GM19328 (cell line): ENCODE measurements around the gene STAP2.
"Not testable (repeated sequence)": the region's sequence is repeated elsewhere in the genome, so short reads cannot be mapped to it uniquely, and the experiment has no call there.

ENCODE experiments used
- ATAC-seq: cut with Tn5 transposase; IDR thresholded peaks from one replicate; pipeline ENCODE4 v1.9.1; 2021; ENCODE audit warnings: mild to moderate bottlenecking, moderate library complexity; ENCODE audit not compliant: unreplicated experiment

Gene STAP2

DNA sequence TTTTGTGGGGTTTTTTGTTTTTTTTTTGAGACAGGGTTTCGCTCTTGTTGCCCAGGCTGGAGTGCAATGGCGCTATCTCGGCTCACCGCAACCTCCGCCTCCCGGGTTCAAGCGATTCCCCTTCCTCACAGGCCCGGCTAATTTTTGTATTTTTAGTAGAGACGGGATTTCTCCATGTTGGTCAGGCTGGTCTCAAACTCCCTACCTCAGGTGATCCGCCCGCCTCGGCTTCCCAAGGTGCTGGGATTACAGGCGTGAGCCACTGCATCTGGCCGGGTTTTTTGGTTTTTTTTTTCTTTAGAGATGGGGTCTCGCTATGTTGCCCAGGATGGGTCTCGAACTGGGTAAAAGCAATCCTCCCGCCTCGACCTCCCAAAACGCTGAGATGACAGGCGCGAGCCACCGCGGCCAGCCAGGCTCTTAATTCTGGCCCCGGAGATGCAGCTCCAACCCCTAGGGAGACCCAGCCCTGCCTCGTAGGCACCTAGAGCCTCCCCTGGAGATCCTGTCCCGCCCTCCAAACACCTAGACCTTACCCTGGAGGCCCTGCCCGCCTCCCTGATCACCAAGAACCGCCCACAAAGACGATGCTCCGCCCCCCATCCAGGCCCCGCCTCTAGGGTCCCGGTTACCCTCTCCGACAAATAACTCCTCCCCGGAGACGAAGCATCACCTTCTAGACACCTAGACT, 9.5 kb downstream of the STAP2 start:
- ATAC-seq, result not testable (repeated sequence)

DNA sequence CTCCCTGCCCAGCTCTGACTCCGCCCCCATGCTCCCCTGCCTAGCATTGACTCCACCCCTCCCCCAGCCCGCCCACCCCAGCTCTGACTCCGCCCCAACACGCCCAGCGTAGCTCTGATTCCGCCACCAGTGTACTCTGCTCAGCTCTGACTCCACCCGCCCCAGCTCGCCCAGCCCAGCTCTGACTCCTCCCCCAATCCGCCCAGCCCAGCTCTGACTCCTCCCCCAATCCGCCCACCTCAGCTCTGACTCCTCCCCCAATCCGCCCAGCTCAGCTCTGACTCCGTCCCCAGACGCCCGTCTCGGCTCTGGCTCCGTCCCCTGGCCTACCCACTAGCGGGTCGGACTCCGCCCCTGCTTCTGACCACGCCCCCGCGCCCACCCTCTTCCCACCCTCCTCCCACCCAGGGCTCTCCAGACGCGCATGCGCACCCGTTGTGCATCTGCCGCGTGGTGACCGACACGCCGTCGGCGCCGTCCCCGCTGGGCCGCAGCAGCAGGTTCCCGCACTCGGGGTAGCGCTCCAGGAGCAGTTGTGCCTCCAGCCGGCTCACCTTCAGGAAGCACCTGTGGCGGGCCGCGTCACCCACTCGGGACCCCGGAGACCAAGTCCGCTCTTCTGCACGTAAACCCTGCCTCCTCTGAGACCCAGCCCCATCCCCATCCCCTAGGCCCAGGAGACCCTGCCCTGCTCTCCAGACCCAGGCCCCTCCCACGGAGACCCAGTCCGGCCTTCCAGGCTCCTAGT, 10.2 kb downstream of the STAP2 start:
- peak; percentile 81 for ATAC-seq

DNA sequence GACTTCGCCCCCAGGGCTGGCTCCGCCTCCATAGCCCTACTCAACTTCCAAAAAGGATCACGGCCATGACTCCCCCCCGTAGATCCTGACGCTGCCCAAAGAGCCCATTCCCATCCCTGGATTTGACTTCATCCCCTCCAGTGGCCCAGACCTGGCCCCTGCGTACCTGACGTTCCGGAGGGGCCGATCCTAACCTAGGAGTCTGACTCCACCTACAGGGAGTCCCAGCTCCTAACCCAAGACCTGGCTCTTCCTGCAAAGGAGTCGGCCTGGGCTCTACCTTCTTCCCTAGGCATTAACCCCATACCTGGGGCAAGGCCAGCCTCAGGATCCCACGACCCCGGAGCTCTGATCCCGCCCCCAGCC, 10.8 kb downstream of the STAP2 start:
- ATAC-seq, result no peak

DNA sequence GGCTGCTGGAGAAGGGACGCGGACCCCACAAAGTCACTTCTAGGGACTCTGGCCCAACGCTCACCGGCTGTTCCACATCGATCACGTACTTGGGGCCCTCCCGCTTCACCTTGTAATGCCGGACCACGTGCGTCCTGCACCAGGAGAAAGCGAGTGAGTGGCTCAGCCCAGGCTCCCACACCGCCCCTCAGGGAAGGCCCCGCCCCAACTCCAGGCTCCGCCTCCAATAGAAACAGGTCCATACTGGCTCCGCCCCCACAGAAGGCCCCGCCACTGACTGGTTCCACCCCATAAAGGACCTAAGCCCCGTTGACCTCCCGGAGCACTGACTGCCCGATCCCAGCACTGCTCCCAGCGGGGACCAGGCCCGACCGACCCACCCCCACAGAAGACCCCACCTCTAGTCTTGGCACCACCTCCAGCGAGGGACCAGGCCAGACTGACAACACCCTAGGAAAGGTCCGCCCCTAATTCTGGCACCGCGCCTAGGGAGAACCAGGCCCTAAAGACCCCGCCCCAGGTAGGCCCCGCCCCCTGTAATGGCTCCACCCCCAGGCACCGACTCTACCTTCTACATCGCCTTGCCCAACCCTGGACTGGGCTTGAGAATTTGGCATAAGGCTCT, 11.3 kb downstream of the STAP2 start:
- ATAC-seq, result no peak

DNA sequence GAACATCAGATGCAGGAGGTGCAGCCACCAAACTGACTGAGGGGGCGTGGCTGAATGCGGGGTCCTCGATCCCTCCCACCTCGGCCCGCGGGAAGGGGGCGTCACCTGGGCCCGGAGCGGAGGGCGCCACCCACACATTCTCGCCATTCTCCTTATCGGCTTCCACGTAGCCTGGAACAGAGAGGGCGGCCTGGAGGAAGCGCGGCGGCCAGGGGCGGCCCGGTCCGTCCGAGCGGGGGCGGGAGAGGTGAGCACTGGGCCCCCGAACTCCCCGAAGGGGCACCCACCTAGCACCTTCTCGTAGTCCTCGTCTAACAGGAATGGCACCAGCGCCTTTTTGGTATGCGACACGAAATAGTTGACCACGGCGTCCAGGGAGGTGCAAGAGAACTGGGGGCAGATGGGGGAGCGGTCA, 11.8 kb downstream of the STAP2 start:
- no peak for ATAC-seq

DNA sequence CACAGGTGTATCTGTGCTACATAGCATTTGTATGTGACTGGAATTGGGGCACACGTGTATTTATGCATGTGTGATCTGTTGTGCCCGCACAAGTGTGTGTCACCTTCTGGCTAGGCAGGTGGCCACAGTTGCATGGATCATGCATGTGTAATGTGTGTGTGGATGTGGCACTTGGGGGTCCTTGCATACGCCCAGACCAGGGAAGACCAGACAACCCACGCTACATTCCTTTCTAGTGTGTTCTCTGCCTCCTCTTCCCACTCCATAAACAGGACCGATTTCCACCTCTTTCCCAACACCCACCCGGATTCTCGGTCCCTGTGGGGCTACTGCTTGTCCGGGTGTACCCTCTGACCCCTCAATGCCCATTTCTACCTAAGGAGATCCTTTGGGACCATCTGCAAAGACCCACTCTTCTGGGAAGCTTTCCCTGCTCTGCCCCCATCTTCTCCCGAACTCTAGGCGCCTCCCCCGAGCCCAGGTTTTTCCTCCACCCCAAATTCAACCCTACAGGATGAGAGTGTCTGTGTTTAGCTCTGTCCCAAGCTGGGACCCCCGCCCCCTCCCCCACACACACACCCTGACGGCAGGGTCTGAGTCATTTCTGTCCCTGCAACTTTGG, 12.3 kb downstream of the STAP2 start:
- ATAC-seq, result no peak

DNA sequence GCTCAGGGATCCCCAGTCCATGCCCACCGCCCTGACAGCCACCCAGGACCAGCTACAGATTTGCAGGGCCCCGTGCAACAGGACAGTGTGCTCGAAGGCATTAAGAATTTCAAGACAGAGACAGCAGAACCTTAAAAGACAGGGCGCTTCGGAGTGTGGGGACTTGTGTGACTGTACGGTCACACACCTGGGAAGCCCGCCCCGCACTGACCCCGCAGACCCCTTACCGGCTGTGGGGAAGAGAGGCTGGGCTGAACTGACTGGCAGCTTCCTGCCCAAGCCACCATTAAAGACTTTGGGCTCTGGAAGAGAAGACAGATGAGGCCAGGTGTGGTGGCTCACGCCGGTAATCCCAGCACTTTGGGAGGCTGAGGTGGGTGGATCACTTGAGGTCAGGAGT, 14.4 kb downstream of the STAP2 start:
- ATAC-seq, result no peak

DNA sequence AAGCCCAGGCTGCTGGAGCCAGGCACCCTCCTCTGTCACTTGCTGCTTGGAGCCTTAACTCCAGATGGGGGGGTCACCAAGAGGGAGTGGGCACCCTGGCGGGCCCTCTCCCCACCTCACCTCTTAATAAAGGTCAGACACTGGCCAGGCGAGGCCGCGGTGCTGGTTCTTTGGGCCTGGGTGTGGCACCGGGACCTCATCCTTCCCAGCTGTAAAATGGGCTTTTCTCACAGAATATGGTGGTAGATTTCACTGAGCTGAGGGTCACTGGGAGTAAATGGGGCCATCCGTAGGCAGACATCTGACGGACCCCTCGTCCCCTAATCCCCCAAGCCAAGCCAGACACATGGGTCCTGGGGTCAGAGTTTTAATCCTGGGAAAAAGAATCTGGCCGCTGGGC, 14.9 kb downstream of the STAP2 start:
- ATAC-seq, result no peak

DNA sequence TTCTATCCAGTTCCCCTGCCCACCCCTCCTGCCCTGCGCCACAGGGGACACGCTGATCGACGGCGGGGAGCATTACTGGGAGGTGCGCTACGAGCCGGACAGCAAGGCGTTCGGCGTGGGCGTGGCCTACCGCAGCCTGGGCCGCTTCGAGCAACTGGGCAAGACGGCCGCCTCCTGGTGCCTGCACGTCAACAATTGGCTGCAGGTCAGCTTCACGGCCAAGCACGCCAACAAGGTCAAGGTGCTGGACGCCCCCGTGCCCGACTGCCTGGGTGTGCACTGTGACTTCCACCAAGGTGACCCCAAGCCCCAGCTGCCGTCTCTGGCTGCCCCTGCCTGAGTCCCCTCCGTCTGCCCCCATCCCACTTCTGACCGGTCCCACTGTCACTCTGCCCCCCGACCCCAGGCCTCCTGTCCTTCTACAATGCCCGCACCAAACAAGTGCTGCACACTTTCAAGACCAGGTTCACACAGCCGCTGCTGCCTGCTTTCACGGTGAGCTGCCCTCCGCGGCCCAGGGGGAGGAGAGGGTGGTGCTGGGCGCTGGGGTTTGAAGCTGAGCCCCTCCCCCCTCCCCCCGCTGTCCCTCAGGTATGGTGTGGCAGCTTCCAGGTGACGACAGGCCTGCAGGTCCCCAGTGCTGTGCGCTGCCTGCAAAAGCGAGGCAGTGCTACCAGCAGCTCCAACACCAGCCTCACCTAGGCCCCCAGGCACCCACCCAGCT, 15.5 kb downstream of the STAP2 start:
- no peak for ATAC-seq

DNA sequence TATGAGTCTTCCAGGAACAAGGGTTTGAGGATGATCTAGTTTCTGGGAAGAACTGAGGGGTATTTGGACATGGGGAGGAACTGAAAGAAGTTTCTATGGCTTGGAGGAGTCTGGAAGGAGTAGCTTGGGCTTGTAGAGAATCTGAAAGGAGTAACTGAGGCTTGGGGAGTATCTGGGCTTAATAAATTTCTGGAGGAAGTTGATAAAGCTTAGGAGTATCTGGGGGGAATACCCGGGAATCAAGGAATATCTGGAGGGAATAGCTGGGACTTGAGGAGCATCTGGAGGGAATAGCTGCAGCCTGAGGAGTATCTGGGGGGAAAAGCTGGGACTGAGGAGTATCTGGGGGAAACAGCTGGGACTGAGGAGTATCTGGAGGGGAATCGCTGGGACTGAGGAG, 18.2 kb downstream of the STAP2 start:
- no peak for ATAC-seq

DNA sequence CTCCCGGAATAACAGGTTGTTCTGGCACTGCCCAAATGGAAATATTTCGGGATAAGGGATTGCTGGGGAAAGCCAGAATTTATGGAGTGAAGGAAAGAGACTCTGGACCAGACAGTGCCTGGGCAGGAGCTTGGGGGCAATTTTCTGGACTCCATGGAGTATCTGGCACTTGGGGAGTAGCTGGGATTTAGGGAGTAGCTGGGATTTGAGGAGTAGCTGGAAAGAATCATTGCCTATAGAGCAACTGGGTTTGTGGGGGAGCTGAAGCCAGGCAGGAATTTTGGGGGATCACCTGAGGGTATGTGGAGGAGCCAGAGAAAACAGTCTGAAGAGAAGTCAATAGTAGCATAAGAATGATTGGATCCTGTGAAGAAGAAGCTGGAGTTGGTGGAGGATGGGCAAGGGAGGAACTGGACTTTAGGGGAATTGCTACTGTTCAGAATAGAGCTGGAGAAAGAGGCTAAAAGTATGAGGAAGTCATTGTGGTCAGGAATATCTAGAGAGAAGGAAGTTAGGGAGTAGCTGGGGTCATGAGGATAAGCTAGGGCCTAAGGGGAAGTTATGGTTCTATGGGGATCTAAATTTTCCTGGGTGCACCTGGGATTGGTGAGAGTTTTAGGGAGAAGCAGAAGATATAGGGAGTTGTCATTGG, 19.4 kb downstream of the STAP2 start:
- no peak for ATAC-seq

DNA sequence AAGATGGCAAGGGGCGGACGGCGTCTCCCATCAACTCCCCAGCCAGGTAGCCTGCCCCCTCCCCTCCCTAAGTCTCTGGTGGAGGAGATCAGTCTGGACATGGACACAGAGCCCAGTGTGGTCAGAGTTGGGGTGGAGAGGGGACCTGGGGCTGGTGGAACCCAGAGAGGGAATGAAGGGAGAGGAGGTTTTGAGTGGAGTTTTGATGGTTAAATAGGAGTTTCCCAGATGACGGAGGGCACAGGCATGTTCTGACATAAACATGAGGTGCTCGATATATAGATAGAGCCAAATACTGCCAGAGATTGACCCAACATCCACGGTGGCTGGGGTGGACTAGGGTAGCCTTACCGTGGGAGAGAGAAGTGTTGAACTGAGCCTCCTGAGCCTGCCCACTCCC, 20.2 kb downstream of the STAP2 start:
- ATAC-seq, result no peak

DNA sequence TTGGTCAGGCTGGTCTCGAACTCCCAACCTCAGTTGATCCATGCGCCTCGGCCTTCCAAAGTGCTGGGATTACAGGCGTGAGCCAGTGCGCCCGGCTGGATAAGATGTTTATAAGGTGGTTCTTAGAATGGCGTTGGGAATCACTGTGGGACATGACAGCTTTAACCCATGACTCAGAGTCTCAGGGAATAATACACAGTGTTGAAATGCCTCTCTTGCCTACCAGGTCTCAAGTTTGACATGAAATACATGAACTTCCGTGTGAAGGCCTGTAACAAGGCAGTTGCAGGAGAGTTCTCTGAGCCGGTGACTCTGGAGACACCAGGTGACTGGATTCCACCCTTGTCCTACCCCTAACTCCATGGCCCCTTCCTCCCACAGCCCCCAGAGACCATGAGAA, 21.7 kb downstream of the STAP2 start:
- no peak for ATAC-seq

DNA sequence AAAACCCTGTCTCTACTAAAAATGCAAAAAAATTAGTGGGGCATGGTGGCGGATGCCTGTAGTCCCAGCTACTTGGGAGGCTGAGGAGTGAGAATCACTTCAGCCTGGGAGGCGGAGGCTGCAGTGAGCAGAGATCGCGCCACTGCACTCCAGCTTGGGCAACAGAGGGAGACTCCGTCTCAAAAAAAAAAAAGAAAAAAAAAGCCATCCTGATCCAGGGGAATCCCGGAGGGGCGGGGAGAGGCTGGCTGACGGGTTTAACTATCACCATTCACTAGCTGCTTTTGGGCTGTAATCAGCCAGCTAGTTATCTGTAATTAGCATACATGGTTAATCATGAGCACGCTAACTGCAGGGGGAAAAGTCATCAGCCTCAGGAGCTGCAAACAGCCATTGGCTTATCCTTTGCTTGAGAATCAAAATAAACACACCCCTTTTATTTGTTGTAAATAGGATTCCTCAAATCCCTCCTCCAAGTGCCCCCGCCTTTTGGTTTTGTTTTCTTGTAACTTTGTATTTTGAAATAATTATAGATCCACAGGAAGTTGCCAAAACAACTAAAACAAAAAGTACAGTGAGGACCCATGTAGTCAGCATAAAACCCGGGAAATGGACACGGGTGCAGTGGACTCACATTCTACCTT, 24.7 kb downstream of the STAP2 start:
- ATAC-seq, result no peak

DNA sequence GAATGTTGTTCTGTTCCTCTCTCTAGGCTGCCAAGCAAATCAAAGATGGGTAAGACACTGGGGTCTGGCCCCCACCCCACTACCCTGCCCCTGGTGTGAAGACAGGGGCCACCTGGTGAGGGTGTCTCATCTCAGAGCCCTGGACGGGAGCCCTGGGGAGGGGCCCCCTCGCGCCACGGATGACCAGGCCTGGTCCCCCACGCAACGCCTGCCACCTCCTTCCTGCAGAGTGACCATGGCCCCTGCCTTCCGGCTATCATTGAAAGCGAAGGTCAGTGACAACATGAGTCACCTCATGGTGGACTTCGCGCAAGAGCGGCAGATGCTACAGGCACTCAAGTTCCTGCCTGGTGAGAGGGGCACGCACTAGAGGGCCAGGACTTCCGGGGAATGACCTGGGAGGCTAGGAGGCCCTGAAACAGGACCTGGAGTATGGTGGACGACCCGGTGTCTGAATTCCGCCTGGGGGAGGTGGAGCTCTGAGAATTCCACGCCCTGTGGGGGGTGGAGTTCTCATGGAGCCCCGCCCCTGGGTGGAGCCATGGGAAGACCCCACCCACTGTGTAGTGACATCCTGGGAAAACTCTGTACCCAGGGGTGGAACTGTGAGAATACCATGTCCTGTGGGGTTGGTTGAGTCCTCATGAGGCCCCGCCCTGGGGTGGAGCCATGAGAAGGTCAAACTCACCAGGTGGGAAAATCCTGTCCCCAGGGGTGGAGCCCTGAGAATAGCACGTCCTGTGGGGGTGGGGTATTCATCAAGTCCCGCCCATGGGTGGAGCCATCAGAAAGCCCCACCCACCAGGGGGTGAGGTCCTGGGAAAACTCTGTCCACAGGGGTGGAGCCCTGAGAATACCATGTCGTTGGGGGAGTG, 28.1 kb downstream of the STAP2 start:
- ATAC-seq, result no peak

DNA sequence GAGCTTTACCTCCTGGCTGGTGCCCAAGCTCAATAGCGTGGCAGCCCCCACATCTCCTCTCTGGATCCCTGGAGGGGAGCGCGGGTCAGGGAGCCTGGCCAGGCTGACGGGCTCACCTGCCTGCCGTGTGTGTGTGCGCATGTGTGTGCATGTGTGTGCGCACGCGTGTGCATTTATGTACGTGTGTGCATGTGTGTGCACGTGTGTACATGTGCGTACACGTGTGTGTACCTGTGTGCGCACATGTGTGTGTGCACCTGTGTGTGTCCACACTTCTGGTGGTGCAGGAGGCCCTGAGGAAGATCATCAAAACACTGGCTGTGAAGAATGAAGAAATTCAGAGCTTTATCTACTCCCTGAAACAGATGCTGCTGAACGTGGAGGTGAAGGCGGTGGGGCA, 33.0 kb downstream of the STAP2 start:
- ATAC-seq, result no peak

DNA sequence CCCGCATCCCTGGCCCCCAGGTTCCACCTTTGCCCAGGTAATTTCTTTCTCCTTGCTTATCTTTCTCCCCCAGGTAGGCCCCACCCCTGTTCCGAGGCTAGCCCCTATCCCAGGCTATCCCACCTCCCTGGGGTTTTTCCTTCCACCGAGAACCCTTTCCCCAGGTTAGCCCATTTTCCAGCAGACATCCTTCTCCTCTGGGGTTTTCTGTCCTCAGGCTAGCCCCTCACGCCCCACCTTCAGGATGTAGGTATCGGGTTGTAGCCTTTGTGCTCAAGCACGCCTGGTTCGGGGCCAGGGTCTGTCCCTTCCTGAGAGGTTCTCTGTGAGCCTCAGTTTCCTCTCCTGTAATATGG, 33.4 kb downstream of the STAP2 start:
- ATAC-seq, result no peak

DNA sequence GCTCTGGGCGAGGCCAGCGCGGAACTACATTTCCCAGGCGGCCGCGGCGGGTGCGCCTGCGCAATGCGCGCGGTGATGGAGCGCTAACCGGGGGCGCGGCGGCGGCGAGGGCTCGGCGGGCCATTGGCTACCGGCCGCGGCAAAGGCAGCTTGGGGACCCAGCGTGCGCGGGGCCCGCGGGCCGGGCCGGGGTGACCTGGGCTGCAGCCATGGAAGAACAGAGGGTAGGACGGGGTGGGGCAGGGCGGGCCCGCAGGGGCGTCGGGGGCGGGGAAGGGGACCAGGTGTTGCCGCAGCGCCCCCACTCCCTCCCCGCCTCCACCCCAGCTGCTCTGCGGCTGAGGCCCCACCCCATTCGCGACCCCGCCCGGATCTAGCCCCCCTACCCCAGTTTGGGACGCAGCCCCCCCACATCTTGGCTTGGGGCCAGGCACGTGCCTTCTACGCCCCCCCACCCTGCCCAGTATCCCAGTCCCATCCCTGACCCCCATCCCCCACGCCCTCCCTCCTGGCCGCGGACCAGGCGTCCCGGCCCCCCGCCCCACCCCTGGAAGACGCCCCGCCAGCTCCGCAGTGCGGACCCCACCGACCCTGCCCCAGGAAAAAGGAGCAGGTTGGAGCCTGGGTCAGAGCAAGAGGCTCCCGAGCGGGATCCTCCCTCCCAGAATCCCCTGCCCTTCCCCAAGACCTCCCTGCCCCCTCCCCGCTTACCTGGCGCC, 33.9 kb downstream of the STAP2 start, which contains the start of gene FSD1:
Gene FSD1, plus strand, starts transcription at position 61 of the 719 bp plus-strand sequence. Its CDS starts 149 bp downstream, at position 210.
- ATAC-seq, result no peak
